Stimulated activated naive CD8-positive, alpha-beta T cell treated with anti-CD3 and anti-CD28 coated beads, Interleukin-15, Interleukin-2, amounts not matched to agents 100 ng/mL and 50 ng/mL, for 24 hours (primary cell): Measurements from ENCODE around the gene C22orf23.

Experiments
- H3K27ac Mint-ChIP-seq: one replicate; pipeline ENCODE4 v1.8.0; 2021; ENCODE audit warnings: mild to moderate bottlenecking, mixed read lengths
- H3K27me3 Mint-ChIP-seq: one replicate; pipeline ENCODE4 v1.8.0; 2021; ENCODE audit warnings: mixed read lengths
- H3K36me3 Mint-ChIP-seq: one replicate; pipeline ENCODE4 v1.8.0; 2021; ENCODE audit warnings: low read depth, mixed read lengths
- H3K4me1 Mint-ChIP-seq: one replicate; pipeline ENCODE4 v1.8.0; 2021; ENCODE audit warnings: low read depth, mixed read lengths
- H3K4me3 Mint-ChIP-seq: one replicate; pipeline ENCODE4 v1.8.0; 2021; ENCODE audit warnings: mild to moderate bottlenecking, mixed read lengths
- H3K9me3 Mint-ChIP-seq: one replicate; pipeline ENCODE4 v1.8.0; 2021; ENCODE audit warnings: mixed read lengths

Gene C22orf23

GRCh38 chr22:37927637-37927936 lies 25.8 kb downstream of the C22orf23 start:
- no peaks in the 10 kb centered on the region for H3K9me3 Mint-ChIP-seq
- no peak overlapping the region for H3K27ac Mint-ChIP-seq
- no peaks in the 10 kb centered on the region for H3K4me1 Mint-ChIP-seq
- no peak overlapping the region for H3K4me3 Mint-ChIP-seq
- peaks cover 12% of the 10 kb centered on the region for H3K36me3 Mint-ChIP-seq
- H3K27me3 Mint-ChIP-seq = no peaks in the 10 kb centered on the region

- no peaks in the 10 kb centered on the region for H3K27me3 Mint-ChIP-seq
- no peaks in the 10 kb centered on the region for H3K4me1 Mint-ChIP-seq
- no peak overlapping the region for H3K27ac Mint-ChIP-seq
- H3K36me3 Mint-ChIP-seq = peaks cover 12% of the 10 kb centered on the region
- H3K9me3 Mint-ChIP-seq = no peaks in the 10 kb centered on the region
- H3K4me3 Mint-ChIP-seq = no peak overlapping the region
Measured at GRCh38 chr22:37926771-37927636, 26.4 kb downstream of the C22orf23 start.

DNA sequence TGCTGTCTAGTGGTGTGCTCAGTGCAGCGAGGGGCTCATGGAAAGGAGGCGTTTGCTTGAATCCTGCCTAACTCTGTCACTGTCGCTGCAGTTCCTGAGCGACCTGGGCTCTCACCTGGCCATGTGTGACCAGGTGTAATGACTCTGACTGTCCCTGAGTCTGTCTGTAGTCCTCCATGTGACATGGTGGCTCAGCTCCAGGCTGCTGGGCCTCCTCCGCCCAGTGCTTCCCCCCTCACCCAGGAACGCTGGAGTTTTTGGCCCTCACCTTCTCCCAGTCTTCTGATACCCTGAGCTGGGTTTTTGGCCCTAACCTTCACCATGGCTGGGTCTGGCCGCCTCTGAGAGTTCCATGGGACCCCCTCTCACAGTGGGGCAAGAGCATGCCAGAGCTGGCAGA lies 27.0 kb downstream of the C22orf23 start:
- H3K27ac Mint-ChIP-seq = no peak overlapping the region
- no peak overlapping the region for H3K4me3 Mint-ChIP-seq
- peaks cover 16% of the 10 kb centered on the region for H3K36me3 Mint-ChIP-seq
- no peaks in the 10 kb centered on the region for H3K4me1 Mint-ChIP-seq
- H3K9me3 Mint-ChIP-seq = no peaks in the 10 kb centered on the region
- no peaks in the 10 kb centered on the region for H3K27me3 Mint-ChIP-seq

DNA sequence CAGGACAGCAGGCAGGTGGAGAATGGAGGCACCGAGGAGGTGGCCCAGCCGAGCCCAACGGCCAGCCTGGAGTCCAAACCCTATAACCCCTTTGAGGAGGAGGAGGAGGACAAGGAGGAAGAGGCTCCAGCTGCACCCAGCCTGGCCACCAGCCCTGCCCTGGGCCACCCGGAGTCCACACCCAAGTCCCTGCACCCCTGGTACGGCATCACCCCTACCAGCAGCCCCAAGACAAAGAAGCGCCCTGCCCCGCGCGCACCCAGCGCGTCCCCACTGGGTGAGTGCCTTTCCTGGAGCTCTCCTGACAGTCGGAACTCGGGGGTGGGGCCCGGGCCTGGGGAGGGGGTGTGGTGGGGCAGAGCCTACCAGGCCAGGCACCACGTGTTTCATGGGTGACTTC lies 27.6 kb downstream of the C22orf23 start:
- peaks cover 16% of the 10 kb centered on the region for H3K36me3 Mint-ChIP-seq
- H3K4me1 Mint-ChIP-seq = no peaks in the 10 kb centered on the region
- H3K27ac Mint-ChIP-seq = no peak overlapping the region
- no peak overlapping the region for H3K4me3 Mint-ChIP-seq
- H3K27me3 Mint-ChIP-seq = no peaks in the 10 kb centered on the region
- H3K9me3 Mint-ChIP-seq = no peaks in the 10 kb centered on the region

DNA sequence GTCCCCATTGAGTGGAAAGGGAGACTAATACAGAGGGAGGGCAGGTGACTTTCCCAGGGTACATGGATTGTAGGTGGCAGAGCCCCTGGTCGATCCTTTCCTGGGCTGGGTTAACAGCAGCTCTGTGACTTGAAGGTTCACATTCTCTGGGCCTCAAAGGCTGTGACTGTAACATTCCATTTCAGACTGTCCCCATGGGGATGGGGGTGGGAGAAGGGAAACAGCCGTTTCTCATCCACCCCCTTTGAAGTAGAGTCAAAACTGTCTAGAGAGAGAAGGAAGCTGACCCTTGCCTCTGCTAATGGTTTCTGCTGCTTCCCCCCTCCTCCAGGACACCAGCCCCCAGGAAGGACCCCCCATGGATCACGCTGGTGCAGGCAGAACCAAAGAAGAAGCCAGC lies 28.1 kb downstream of the C22orf23 start:
- peaks cover under 1% of the 10 kb centered on the region for H3K4me1 Mint-ChIP-seq
- no peaks in the 10 kb centered on the region for H3K9me3 Mint-ChIP-seq
- H3K4me3 Mint-ChIP-seq = no peak overlapping the region
- peaks cover 16% of the 10 kb centered on the region for H3K36me3 Mint-ChIP-seq
- no peaks in the 10 kb centered on the region for H3K27me3 Mint-ChIP-seq
- H3K27ac Mint-ChIP-seq = no peak overlapping the region

- Mint-ChIP-seq H3K36me3 (peaks cover 21% of the 10 kb centered on the region), H3K4me3 (no peak overlapping the region), H3K4me1 (peaks cover 5% of the 10 kb centered on the region), H3K9me3 (no peaks in the 10 kb centered on the region), H3K27ac (no peak overlapping the region), H3K27me3 (no peaks in the 10 kb centered on the region)
Measured at GRCh38 chr22:37924386-37925065, 28.9 kb downstream of the C22orf23 start.

DNA sequence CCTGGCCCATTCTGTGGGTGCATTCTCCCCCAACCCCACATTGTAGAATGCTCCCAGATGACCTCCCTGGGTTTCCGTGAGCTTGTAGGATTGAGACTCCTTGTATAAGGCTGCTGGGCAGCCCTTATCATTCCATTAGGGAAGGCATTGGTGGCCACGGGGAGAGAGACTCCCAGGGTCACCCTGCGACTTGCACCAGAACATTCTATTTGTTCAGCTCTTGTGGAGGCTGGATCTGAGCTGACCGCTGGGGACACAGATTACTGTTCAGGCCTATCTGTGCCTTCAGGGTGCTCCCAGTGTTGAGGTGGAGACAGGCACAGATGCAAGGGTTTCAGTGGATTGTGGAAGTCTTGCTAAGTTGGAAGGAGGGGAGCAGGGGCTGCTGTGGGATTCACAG lies 29.5 kb downstream of the C22orf23 start:
- H3K27ac Mint-ChIP-seq = no peak overlapping the region
- H3K4me3 Mint-ChIP-seq = no peak overlapping the region
- H3K9me3 Mint-ChIP-seq = no peaks in the 10 kb centered on the region
- H3K4me1 Mint-ChIP-seq = peaks cover 5% of the 10 kb centered on the region
- peaks cover 18% of the 10 kb centered on the region for H3K36me3 Mint-ChIP-seq
- H3K27me3 Mint-ChIP-seq = no peaks in the 10 kb centered on the region

- peaks cover 13% of the 10 kb centered on the region for H3K36me3 Mint-ChIP-seq
- no peaks in the 10 kb centered on the region for H3K27me3 Mint-ChIP-seq
- peaks cover 5% of the 10 kb centered on the region for H3K4me1 Mint-ChIP-seq
- H3K9me3 Mint-ChIP-seq = no peaks in the 10 kb centered on the region
- no peak overlapping the region for H3K4me3 Mint-ChIP-seq
- no peak overlapping the region for H3K27ac Mint-ChIP-seq
Measured at GRCh38 chr22:37922191-37922590, 31.2 kb downstream of the C22orf23 start.

GRCh38 chr22:37920126-37920525 lies 33.3 kb downstream of the C22orf23 start:
- Mint-ChIP-seq H3K4me1 (peaks cover 5% of the 10 kb centered on the region), H3K4me3 (peak overlapping the region; percentile 17), H3K9me3 (no peaks in the 10 kb centered on the region), H3K27me3 (no peaks in the 10 kb centered on the region), H3K36me3 (peaks cover 13% of the 10 kb centered on the region), H3K27ac (peak overlapping the region; percentile 82)

DNA sequence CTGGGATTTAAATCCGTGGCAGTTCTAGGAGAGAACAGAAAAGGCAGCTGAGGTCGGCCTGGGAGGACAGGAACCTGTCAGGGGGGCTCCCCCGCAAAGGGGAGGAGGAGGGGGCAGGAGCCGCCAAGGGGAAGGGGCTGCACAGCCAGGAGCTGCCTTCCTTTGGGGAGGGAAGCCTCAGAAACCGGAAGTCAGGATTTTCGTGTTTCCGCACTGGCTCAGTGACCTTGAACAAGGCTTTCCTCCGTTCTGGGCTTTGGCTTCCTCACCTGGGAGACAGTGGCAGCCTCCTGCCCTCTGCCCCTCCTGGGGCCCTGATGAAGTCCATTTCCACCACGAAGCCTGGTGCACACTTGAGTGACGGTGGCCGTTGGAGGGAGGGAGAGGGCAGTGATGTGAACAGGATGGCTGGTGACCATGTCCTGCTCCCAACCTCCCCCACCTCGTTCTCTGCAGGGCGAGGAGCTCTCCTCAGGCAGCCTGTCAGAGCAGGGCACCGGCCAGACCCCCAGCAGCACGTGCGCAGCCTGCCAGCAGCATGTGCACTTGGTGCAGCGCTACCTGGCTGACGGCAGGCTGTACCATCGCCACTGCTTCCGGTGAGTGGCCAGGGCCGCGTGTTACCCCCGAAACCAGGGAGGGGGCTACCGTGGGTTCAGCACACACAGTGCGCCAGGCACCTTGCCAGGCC lies 34.7 kb downstream of the C22orf23 start:
- Mint-ChIP-seq H3K36me3 (peaks cover 13% of the 10 kb centered on the region), H3K9me3 (no peaks in the 10 kb centered on the region), H3K27ac (no peak overlapping the region), H3K4me3 (no peak overlapping the region), H3K4me1 (peaks cover 5% of the 10 kb centered on the region), H3K27me3 (no peaks in the 10 kb centered on the region)

DNA sequence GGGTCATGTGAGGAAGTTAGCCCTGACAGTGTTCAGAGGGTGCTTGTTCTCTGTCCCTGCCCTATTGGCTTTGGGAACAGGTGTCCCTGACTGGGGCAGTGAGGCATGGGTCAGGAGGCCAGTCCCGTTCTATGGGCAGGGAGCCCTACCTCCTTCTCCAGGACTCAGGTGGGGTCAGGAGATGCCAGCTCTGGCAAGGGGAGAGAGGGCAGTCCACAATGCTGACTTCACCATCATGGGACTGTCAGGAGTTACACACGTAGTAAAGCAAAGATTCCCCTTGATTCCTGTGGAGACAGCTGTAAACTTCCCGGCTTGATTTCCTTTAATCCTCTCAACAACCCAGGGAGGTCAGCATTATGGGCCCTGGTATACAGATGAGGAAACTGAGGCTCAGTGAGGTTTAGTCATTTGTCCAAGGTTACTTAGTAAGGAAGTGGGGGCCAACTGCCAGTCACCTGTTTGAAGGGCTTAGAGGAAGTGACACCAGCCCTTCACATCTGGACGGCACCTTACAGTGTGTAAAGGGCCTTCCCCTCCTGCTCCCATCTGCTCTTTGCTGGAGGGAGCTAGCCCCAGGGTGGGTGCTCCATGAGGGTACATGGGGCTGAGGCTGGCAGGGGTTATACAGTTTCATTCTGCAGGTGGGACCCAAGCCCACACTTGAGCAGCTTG lies 35.4 kb downstream of the C22orf23 start:
- no peaks in the 10 kb centered on the region for H3K9me3 Mint-ChIP-seq
- no peaks in the 10 kb centered on the region for H3K27me3 Mint-ChIP-seq
- H3K36me3 Mint-ChIP-seq = peaks cover 9% of the 10 kb centered on the region
- no peak overlapping the region for H3K27ac Mint-ChIP-seq
- no peak overlapping the region for H3K4me3 Mint-ChIP-seq
- H3K4me1 Mint-ChIP-seq = peaks cover 5% of the 10 kb centered on the region

DNA sequence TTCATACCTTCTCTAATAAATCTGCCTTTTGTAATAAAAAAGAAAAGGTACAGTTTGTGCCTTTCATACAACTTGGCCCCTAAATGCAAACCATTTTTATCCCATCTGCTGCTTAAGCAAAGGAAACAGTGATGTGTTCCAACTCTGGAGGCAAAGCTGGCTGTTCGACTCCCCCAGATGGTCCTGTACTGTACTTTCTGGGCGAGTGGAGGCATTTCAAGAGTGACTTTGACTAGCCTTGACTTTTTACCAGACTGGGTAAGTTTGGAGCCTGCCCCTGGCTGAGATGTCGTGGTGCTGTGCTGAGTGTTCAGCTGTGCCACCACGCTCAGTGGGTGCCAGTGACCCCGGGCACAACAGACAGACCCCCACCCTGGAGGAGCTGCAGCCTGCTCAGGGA lies 37.1 kb downstream of the C22orf23 start:
- Mint-ChIP-seq H3K9me3 (no peaks in the 10 kb centered on the region), H3K4me3 (no peak overlapping the region), H3K36me3 (peaks cover 5% of the 10 kb centered on the region), H3K4me1 (peaks cover 5% of the 10 kb centered on the region), H3K27ac (no peak overlapping the region), H3K27me3 (no peaks in the 10 kb centered on the region)

- Mint-ChIP-seq H3K27me3 (no peaks in the 10 kb centered on the region), H3K27ac (no peak overlapping the region)
Measured at GRCh38 chr22:37913233-37913721, 40.1 kb downstream of the C22orf23 start.

GRCh38 chr22:37912171-37912570 lies 41.2 kb downstream of the C22orf23 start:
- Mint-ChIP-seq H3K4me3 (no peak overlapping the region), H3K9me3 (no peaks in the 10 kb centered on the region)

More at GRCh38 chr22:37913233-37913721, 40.1 kb downstream of the C22orf23 start:
- Mint-ChIP-seq H3K4me1 (no peaks in the 10 kb centered on the region), H3K9me3 (no peaks in the 10 kb centered on the region), H3K4me3 (no peak overlapping the region), H3K36me3 (no peaks in the 10 kb centered on the region)

DNA sequence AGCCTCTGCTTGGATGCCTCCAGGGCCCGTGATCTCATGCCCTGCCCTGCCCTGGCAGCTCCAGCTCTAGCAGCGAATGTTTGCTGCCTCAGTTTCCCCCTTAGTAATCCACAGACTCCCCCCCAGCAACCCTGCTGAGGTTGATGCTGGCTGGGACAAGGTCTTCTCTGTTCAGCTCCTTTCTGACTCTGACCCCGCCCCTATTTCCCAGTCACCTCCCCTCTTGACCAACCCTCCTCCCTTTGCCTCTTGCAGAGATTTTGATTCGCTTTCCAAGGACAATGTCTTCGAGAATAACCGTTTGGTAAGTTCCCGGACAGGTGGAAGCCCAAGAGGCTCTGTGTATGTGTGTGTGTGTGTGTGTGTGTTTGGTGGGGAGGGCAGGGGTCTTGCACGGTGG lies 41.7 kb downstream of the C22orf23 start:
- Mint-ChIP-seq H3K4me1 (peaks cover 14% of the 10 kb centered on the region), H3K27ac (no peak overlapping the region), H3K9me3 (no peaks in the 10 kb centered on the region), H3K27me3 (no peaks in the 10 kb centered on the region), H3K4me3 (no peak overlapping the region), H3K36me3 (no peaks in the 10 kb centered on the region)

More at GRCh38 chr22:37912171-37912570, 41.2 kb downstream of the C22orf23 start:
- Mint-ChIP-seq H3K36me3 (no peaks in the 10 kb centered on the region), H3K4me1 (peaks cover 9% of the 10 kb centered on the region), H3K27me3 (no peaks in the 10 kb centered on the region), H3K27ac (no peak overlapping the region)
